Astrocyte (in vitro differentiated cells and primary cell): ENCODE data around the gene CNTN1. TPM values are rescaled to one million over a fixed set of nuclear protein-coding genes. Genes with fewer than 3 reads are reported as not detected.

Source experiments
- DNase-seq: peaks from one replicate; pipeline ENCODE4 v3.0.0-alpha.2; 2010; ENCODE audit warnings: low read depth
- FAIRE-seq: peaks from 2 replicates; lab custom pipeline; 2011; peaks lifted over from hg19 to GRCh38; lab: Jason Lieb, UNC
- H2AFZ ChIP-seq: 2 replicates; pipeline ENCODE4 v1.6.0; 2012; ENCODE audit warnings: low read depth, low read length, inconsistent platforms
- H3K27ac ChIP-seq: 2 replicates; pipeline ENCODE4 v1.5.1; 2011; ENCODE audit warnings: low read depth, low read length, inconsistent platforms
- H3K27me3 ChIP-seq: 2 replicates; pipeline ENCODE4 v1.6.0; 2011; ENCODE audit warnings: low read length, inconsistent platforms; ENCODE audit not compliant: insufficient read depth
- H3K36me3 ChIP-seq: 2 replicates; pipeline ENCODE4 v1.5.1; 2011; ENCODE audit warnings: low read length, inconsistent platforms; ENCODE audit not compliant: insufficient read depth
- H3K4me1 ChIP-seq: 2 replicates; pipeline ENCODE4 v1.5.1; 2011; ENCODE audit warnings: low read length, inconsistent platforms; ENCODE audit not compliant: insufficient read depth
- H3K4me2 ChIP-seq: 2 replicates; pipeline ENCODE4 v1.6.0; 2012; ENCODE audit warnings: low read length, inconsistent platforms
- H3K4me3 ChIP-seq: 2 replicates; pipeline ENCODE4 v1.5.1; 2011; ENCODE audit warnings: low read depth, mild to moderate bottlenecking, low read length, inconsistent platforms; ENCODE audit not compliant: insufficient read depth
- H3K79me2 ChIP-seq: 2 replicates; pipeline ENCODE4 v1.6.0; 2012; ENCODE audit warnings: mild to moderate bottlenecking, low read length, inconsistent platforms; ENCODE audit not compliant: insufficient read depth
- H3K9ac ChIP-seq: 2 replicates; pipeline ENCODE4 v1.6.0; 2012; ENCODE audit warnings: mild to moderate bottlenecking, low read length, inconsistent platforms
- H3K9me3 ChIP-seq: 2 replicates; pipeline ENCODE4 v1.5.1; 2012; ENCODE audit warnings: low read depth, mild to moderate bottlenecking, low read length, inconsistent platforms; ENCODE audit not compliant: insufficient read depth
- H4K20me1 ChIP-seq: 2 replicates; pipeline ENCODE4 v1.6.0; 2012; ENCODE audit warnings: low read length, inconsistent platforms; ENCODE audit not compliant: insufficient read depth
- H3K27ac Mint-ChIP-seq: one replicate; pipeline ENCODE4 v1.8.0; 2021; ENCODE audit warnings: mild to moderate bottlenecking, mixed read lengths; ENCODE audit not compliant: unreplicated experiment
- H3K27me3 Mint-ChIP-seq: one replicate; pipeline ENCODE4 v1.8.0; 2021; ENCODE audit warnings: low read depth, mixed read lengths; ENCODE audit not compliant: unreplicated experiment
- H3K36me3 Mint-ChIP-seq: one replicate; pipeline ENCODE4 v1.8.0; 2021; ENCODE audit warnings: low read depth, mixed read lengths; ENCODE audit not compliant: unreplicated experiment
- H3K4me1 Mint-ChIP-seq: one replicate; pipeline ENCODE4 v1.8.0; 2021; ENCODE audit warnings: low read depth, mixed read lengths; ENCODE audit not compliant: unreplicated experiment
- H3K4me3 Mint-ChIP-seq: one replicate; pipeline ENCODE4 v1.8.0; 2021; ENCODE audit warnings: mild to moderate bottlenecking, moderate library complexity, mixed read lengths; ENCODE audit not compliant: unreplicated experiment
- H3K9me3 Mint-ChIP-seq: one replicate; pipeline ENCODE4 v1.8.0; 2021; ENCODE audit warnings: mild to moderate bottlenecking, mixed read lengths; ENCODE audit not compliant: unreplicated experiment
- CTCF ChIP-seq: IDR thresholded peaks from 2 replicates; pipeline ENCODE4 v1.5.1; 2011; ENCODE audit warnings: low read depth, mild to moderate bottlenecking, inconsistent platforms, low read length, moderate library complexity; ENCODE audit not compliant: insufficient read depth
- EZH2 ChIP-seq: IDR thresholded peaks from 2 replicates; pipeline ENCODE4 v1.6.1; 2012; ENCODE audit warnings: mild to moderate bottlenecking, low read length, inconsistent platforms; ENCODE audit not compliant: insufficient read depth
- total RNA-seq: library from RNA; stranded (reverse); gene quantifications from 2 replicates; pipeline ENCODE4 v1.2.1, GENCODE V29; 2021

Gene CNTN1
- total RNA-seq, 1 donor from 2014 or later, result 2.1 TPM

- no peak overlapping the region for H3K4me2 ChIP-seq
- no peak overlapping the region for H3K4me3 ChIP-seq
- no peak overlapping the region for H3K9ac ChIP-seq
- H3K9me3 ChIP-seq, result no peaks in the 10 kb centered on the region
- no peaks in the 10 kb centered on the region for H3K36me3 ChIP-seq
- H3K4me1 Mint-ChIP-seq, result no peaks in the 10 kb centered on the region
- H3K79me2 ChIP-seq, result no peaks in the 10 kb centered on the region
- H3K4me1 ChIP-seq, result no peaks in the 10 kb centered on the region
- H3K36me3 Mint-ChIP-seq, result no peaks in the 10 kb centered on the region
- H4K20me1 ChIP-seq, result no peaks in the 10 kb centered on the region
- H3K27ac ChIP-seq, result no peak overlapping the region
- no peak overlapping the region for H3K4me3 Mint-ChIP-seq
- TF ChIP-seq EZH2 (no peak), CTCF (no peak)
- H3K27me3 Mint-ChIP-seq, result no peaks in the 10 kb centered on the region
- DNase-seq (no peak), FAIRE-seq (no peak)
- no peak overlapping the region for H2AFZ ChIP-seq
- H3K27me3 ChIP-seq, result no peaks in the 10 kb centered on the region
- no peaks in the 10 kb centered on the region for H3K9me3 Mint-ChIP-seq
- no peak overlapping the region for H3K27ac Mint-ChIP-seq
These were observed 197.1 kb downstream of the CNTN1 start for GRCh38 chr12:40889329-40889728.

GRCh38 chr12:40892528-40892927, 200.3 kb downstream of the CNTN1 start:
- Histone ChIP-seq H3K9me3 (no peaks in the 10 kb centered on the region), H3K79me2 (no peaks in the 10 kb centered on the region), H3K4me2 (no peak overlapping the region), H2AFZ (no peak overlapping the region), H3K36me3 (no peaks in the 10 kb centered on the region), H4K20me1 (no peaks in the 10 kb centered on the region), H3K4me3 (no peak overlapping the region), H3K27ac (no peak overlapping the region), H3K9ac (no peak overlapping the region), H3K4me1 (no peaks in the 10 kb centered on the region), H3K27me3 (no peaks in the 10 kb centered on the region)
- Mint-ChIP-seq H3K9me3 (no peaks in the 10 kb centered on the region), H3K27me3 (no peaks in the 10 kb centered on the region), H3K4me1 (no peaks in the 10 kb centered on the region), H3K27ac (no peak overlapping the region), H3K36me3 (no peaks in the 10 kb centered on the region), H3K4me3 (no peak overlapping the region)
- no peak for FAIRE-seq
- TF ChIP-seq EZH2 (no peak), CTCF (no peak)
- no peak for DNase-seq

GRCh38 chr12:40898505-40898904, 206.3 kb downstream of the CNTN1 start:
- FAIRE-seq (no peak), DNase-seq (no peak)
- H3K27me3 ChIP-seq, result no peaks in the 10 kb centered on the region
- Mint-ChIP-seq H3K36me3 (no peaks in the 10 kb centered on the region), H3K27ac (no peak overlapping the region), H3K4me3 (no peak overlapping the region), H3K4me1 (no peaks in the 10 kb centered on the region), H3K9me3 (peaks cover 1% of the 10 kb centered on the region), H3K27me3 (no peaks in the 10 kb centered on the region)
- H3K79me2 ChIP-seq, result no peaks in the 10 kb centered on the region
- H3K9me3 ChIP-seq, result no peaks in the 10 kb centered on the region
- no peak overlapping the region for H2AFZ ChIP-seq
- H3K27ac ChIP-seq, result no peak overlapping the region
- no peaks in the 10 kb centered on the region for H3K36me3 ChIP-seq
- H4K20me1 ChIP-seq, result no peaks in the 10 kb centered on the region
- TF ChIP-seq EZH2, result no peak
- TF ChIP-seq CTCF, result no peak
- H3K9ac ChIP-seq, result no peak overlapping the region
- no peaks in the 10 kb centered on the region for H3K4me1 ChIP-seq
- no peak overlapping the region for H3K4me2 ChIP-seq
- H3K4me3 ChIP-seq, result no peak overlapping the region
